ENCODE data around the gene SMIM45.
A peak's percentile ranks its signal among the peaks of the same experiment; 100 is the strongest.

The SMIM45 gene

DNA sequence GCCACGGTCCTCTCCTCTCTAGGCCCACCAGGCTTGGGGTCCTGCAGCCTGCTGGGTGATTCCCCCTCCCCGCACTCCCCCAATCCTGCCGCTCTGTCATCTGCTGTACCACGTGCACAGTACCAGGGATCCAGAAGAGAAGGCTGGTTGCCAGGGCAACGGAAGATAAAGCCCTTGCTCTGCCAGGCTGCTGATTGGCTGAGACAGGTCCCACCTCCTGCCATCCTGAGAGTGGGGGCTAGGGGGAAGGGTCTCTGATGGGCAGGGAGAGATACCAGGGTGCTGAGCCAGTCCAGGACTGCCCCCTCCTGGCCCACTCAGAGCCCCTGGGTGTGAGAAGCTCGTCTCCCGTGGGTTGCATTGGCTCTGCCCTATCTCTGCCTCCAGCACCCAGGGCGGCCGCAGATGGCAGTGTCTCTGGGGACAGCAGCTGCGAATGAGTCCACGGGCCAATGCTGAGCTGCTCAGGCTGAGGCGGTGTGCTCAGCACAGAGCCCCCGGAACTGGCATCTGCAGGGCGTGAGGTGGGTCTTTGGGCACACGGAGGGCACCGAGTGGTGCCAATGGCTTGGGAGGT, at the start of gene SMIM45:
SMIM45 (plus strand) TSS at position 253 of the 577 bp plus-strand sequence.
- no peak for DNase-seq (ENCODE audit: low read depth in 2 of 2)

DNA sequence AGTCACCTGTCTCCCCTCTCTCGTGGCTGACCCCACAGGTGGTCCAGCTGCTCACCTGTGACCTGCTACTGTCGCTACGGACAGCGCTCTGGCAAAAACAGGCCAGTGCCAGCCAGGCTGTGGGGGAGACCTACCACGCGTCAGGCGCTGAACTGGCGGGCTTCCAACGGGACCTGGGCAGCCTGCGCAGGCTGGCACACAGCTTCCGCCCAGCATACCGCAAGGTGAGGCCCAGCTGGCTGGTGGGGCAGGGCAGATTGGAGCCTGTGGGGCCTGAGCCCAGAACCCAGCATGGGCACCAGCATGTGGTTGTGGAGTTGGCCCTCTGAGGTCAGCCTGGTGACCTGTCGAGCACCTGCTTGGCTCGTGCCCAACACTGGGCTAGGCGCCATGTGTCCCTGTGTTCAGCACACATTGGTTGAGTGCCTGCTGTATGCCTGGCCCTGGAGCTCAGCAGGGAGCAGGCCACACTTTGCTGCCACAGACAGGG, 49.0 kb upstream of the SMIM45 start:
- no peak for DNase-seq (ENCODE audit: low read depth in 2 of 2)

DNA sequence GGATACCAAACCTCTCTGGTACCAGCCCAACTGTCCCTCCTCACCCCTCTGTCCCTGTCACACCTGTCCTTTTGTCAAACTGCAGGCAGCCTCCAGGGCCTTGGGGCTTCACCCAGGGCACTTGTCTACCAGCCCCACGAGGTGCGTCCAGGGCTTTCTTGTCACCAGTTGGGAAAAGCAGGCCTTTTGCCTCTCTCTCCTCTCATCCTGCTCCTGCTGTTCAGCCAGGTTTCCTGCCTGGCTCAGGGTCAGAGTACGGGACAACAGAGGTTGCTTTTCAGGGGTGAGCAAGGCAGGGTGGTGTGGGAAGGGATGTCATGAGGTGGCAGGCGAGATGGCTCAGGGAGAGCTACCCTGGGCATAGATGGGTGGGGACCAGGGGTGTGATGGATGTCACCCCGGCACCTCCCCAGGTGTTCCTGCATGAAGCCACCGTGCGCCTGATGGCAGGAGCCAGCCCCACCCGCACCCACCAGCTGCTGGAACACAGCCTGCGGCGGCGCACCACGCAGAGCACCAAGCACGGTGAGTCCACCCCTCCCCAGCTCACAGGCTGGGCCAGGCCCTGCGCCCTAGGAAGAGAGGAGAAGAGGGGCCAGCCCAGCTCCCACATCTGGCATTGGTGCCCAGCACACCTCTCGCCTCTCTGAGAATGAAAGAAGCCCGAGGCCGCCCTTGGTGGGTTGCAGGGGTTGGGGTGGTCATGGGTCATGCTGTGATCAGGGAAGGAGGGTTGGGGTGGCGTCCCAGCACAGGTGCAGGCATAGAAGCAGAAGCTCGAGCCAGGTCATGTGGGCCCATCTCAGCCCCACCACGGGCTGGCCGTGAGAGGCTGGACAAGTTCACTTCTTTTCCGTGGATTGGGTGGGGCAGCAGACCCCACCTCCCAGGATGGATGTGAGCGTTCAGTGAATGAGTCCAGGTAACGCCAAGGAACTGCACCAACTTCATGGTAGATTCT, 47.2 kb upstream of the SMIM45 start:
- DNase-seq (ENCODE audit: low read depth in 2 of 2): no peak

DNA sequence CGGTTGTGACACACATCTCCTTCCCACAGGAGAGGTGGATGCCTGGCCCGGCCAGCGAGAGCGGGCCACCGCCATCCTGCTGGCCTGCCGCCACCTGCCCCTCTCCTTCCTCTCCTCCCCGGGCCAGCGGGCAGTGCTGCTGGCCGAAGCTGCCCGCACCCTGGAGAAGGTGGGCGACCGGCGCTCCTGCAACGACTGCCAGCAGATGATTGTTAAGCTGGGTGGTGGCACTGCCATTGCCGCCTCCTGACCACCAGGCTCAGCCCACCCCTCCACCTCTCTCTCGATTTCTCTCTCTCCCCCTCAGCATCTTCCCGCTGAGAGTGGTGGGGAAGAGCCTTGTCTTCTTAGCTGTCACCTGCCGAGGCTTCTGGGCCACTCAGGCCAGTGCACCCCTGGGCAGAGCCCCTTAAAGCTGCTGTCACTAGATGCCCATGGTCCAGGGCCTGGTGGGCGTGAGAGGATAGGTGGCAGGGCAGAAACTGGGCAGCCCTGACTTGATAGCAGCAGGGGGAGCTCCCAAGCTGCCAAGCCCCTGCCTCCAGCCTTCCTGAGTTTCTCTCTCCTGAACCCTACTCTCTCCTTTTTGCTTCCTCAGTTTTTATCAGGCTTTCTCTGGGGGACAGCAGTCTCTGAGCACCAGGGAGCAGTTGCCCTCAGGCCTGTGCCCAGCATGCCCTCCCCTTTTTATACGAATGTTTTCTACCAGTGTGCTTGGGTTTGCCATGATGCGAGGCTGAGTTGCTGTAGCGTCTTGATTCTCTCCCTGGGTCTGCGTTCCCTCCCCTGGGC, 46.3 kb upstream of the SMIM45 start:
- DNase-seq (ENCODE audit: low read depth in 2 of 2): no peak

DNA sequence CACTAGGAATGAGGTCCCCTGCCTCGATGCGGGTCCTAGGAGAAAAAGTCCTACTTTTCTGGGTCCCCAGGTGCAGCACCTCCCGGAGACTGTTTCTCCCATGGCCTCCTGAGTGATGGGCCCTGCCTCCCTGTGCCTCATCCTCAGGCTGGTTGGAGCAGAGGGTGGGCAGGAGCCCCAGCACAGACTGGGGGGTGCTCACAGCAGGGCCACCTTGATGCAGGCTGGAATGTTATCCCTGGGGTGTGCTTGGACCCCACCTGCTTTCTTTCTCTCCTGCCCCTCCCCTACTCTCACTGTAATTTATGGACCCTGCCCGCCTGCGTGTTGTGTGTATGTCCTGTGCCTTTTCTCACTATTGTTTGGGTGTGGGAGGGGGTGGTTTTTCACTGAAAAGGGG, 45.1 kb upstream of the SMIM45 start:
- no peak for DNase-seq (ENCODE audit: low read depth in 2 of 2)

DNA sequence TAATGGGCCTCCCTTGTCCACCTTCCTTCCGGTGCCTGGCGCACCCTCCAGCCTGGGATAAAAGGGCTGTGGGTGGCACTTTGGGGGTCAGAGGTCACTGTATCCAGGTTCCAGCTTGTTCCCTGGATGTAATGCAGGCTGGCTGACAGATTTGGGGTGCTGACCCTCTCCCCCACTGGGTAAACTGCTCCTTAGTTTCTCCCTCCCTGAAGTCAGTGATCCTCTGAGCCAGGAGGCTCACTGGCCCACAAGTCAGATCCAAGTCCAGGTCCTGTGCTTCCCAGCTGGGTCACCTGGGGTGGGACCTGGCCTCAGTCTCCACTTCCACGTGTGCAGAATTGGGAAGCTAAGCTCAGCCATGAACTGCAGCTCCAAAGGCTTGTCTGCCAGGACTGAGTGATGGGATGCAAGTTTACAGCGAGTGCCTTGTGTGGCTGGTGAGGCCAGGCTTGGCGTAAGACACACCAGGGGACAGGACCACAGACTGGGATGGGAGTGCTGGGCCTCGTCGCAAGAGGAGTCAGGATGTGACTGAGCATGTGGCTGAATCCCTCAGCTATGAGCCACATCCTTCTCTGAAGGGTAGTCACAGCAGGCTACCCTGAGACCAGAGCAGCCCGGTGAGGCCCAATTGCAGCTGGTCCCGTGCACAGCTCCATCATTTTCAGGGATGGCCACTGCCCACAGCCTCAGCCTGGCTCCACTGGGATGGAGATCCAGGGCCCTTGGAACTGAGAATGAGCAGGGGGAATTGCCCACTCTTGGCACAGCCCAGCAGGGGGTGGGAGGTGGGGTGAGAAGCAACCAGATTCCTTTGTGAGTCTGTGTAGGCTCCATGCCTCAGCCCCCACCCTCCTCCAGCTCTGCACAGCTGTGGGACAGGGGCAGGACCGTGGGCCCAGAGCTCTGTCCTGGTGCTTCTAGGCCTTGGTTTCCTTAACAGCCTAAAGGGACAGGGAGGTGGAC, 44.2 kb upstream of the SMIM45 start:
- no peak for DNase-seq (ENCODE audit: low read depth in 2 of 2)

GRCh38 chr22:41908411-41909309, 43.3 kb upstream of the SMIM45 start:
- DNase-seq (ENCODE audit: low read depth in 2 of 2): no peak

DNA sequence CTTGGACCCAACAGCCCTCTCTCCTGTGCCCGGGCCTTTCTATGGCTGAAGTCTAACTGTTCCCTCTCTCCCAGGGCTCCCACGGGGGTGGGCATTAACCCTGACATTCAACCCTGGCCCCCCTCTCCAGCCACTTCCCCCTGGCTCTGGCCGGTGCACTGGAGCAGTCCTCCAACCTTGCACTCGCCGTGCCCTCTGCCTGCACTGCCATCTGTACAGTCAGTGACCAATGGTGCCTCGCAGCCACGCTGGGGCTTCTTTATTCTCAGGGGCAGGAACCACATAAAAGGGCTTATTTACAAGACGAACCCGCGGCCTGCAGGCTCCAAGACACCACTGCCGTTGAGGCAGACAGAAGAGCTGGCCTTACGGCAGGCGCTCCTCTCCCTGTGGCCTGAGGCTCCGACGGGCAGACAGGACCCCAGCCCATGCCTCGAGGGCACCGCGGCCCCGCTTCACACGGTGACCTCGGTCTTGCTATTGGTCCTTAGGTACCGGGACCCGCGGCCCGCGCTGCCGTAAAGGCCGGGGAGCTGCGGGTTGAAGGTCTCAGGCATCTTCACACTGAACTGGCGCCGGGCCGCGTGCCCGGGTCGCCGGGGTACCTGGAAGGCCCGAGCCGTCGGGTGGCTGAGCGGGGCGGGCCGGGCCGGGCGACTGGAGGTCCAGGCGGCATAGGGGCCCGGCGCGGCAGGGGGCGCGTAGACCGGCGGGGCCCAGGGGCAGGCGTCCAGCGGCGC, 42.5 kb upstream of the SMIM45 start:
- no peak for DNase-seq (ENCODE audit: low read depth in 2 of 2)

DNA sequence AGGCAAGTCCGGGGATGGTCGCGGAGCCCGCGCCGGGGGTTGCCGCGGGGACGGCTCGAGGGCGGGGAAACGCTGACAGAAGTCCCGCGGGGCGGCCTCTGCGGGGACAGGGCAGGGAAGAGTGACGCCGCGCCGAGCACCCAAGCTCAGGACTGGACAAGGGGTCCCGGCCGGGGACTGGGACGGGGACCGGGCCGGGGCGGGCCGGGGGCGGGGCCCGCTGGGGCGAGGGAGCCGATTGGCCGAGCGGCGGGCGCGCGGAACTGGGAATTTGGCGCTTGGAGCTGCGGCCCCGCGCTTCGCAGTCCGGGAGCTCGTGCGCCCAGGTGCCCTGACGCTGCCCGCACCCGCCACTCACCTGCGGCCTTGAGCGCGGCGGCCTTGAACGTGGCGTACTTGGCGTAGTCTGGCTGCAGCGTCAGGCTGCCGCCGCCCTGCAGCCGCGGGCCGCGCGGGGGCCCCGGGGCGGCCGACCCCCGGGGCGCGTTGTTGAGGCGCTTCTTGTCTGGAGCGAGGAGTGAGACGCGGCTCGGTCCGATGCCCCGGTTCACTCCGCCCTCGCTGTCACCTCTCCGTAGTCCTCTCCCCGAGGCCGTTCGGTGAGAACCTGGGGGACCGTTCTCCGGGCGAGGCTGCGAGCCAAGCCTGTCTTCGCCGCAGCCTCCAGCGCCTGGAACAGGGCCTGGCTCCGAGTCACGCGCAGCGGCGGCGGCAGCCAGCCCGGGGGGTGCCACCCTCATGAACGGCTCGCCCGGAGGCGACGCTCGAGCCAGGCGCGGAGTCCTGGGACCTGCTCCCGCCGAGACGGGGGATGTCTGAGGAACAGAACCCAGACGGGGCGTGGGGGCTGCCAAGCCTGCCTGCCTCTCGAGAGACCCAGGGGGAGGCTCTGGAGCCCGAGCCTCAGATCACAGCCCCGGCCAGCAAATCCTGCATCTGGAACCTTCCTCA, 41.6 kb upstream of the SMIM45 start:
- DNase-seq (ENCODE audit: low read depth in 2 of 2): no peak

DNA sequence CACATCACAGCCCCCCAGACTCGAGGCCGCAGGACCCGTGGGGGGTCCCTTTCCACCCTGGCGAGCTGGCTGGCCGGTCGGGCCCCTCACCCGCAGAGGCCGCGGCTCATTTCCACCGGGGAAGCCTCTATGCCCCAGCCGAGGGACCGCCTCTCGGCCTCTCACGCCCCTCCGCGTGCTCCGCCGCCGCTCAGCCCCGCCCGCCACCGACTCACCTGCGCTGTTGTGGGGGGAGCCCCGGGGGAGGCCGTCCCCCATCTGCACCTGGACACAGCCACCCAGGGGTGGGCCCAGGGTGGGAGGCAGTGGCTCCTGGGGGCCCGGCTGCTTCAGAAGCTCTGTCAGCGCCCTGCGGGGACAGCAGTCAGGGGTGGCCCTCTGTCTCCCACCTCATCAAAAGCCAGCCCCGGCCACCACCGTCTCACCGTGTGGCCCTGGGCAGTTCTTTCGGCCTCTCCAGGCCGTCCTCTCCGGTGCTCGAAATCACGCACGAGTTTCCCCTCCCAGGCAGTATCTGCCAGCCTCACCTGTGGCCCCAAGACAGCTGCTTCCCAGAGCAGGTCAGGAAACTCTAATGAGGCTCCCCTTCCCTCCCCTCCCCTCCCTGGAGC, 40.8 kb upstream of the SMIM45 start:
- DNase-seq (ENCODE audit: low read depth in 2 of 2): no peak

DNA sequence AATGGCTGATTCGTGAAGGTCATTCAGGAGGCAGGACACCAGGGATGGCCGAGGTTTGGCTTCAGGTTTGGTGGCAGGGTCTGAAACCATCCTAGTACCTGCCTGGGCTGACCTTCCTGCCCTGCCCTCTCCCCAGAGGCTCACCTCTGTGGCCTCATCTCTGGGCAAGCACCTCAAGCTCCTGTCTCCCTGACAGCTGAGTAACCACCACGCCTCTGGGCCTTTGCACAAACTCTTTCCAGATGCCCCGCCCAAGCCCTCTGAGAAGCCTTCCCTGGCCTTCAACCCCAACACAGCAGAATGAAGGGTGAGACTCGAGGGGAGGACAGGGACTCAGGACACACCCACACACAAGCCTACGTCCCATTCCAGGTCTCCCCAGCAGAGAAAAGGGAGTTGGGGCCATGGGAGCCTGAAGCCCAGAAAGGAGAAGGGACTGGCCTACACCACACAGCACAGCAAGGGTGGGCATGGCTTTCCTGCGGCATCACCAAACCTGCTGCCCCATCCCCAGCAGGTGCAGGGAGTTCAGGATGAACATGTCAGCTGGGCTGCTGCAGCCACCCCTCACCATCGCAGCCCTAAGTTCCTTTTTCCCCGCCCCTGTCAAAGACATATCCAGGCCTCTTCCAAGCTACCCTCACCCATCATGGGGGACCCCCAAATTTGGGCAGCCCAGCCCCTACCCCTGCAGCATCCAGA, 39.5 kb upstream of the SMIM45 start:
- DNase-seq (ENCODE audit: low read depth in 2 of 2): no peak

DNA sequence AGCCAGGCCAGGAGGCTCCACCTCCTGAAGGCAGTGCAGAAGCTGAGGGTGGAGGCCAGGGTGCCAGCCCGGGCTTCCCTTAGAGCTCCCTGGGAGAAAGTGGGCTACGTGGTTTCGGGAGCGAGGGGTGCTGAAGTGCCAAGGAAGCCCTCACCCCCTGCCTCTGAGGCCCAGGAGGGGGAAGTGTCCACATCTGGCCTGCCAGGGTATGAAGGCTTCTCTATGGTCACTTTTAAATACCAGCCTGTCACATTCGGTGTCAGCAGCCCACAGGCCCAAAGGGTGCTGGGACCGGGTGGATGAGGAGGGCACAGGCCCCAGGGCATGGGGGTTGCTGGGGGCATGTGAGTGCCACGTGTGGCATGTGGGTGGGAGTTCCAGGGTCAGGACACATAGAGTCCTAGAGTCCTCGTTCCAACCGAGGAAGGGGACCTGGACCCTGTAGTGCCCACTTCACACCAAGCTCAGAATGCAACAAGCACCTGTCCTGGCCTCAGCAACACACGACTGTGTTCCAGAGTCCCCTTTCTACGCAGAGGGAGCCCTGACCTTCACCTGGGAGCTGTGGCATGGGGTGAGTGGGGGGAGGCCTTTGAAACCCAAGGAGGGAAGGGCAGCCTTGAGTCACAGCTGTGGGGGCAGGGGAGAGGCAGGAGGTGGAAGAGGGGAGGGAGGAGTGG, 38.8 kb upstream of the SMIM45 start:
- no peak for DNase-seq (ENCODE audit: low read depth in 2 of 2)

DNA sequence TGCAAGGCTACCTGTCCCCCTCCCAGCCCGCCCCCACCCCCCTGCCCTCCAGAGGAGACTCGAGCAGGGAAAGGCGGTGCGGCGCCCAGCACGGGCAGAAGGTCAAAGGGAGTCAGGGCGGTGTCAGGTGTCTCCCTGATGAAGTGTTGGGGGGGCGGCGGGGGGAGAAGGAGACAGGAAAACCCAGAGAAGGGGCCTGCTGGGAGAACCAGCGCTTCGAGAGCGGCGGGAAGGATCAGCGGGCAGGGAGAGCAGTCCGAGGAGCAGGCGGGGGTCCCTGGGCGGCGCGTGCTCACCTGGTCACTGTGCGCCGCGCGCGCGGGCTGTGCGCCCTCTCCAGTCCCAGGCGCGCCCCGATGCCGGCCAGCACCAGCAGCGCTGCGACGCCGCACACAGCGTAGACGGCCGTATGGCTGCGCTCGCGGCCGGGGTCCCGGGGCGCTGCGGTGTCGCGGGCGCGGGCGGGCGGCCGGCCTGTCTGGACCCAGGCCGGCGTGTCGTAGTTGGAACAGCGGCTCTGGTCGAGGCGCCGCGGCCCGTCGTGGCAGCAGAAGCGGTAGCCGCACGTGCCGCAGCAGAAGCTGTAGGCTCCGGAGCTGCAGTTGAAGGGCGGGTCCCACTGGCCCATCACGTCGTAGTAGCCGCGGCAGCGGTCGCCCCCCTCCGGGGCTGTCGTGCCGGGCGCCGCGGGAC, 38.0 kb upstream of the SMIM45 start:
- DNase-seq (ENCODE audit: low read depth in 2 of 2): no peak

DNA sequence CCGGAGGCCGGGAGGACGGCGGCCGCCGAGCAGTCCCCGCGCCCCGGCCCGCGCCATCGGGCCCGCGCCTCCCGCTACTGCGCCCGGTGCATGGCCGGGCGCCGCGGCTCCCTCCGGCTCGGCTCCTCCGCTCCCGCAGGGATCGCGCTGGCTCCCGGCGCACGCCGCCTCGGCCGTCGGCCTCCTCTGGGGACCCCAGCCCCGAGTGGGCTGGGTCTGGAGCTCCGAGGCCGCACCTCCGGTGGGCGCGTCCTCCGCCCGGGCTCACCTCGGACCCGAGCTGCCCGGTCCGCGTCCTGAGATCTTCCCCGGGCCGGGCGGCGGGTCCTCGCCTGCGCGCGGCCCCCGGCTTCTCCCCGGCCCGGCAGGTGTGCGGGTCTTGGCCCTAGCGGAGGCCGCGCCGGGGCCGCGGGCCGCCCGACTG, 37.3 kb upstream of the SMIM45 start:
- no peak for DNase-seq (ENCODE audit: low read depth in 2 of 2)

GRCh38 chr22:41915035-41915785, 36.7 kb upstream of the SMIM45 start, which contains the start of gene SHISA8:
Gene SHISA8 (minus strand): TSS chr22:41915074. CDS start chr22:41914667, 407 bp downstream.
- DNase-seq (ENCODE audit: low read depth in 2 of 2): peak in 1 of 2 donors; percentile 30

Data from stimulated activated CD8-positive, alpha-beta memory T cell treated with anti-CD3 and anti-CD28 coated beads, Interleukin-15, amount 100 ng/mL, for 4 hours (primary cell).